BLaER1 treated with 17β-estradiol and CSF1 and Interleukin-3, amounts not matched to agents 10 nM and 100 nM (cell line): Measurements from ENCODE around the gene PAOX.

ENCODE experiments used
- H3K27ac ChIP-seq, 11 experiments: shearing (Covaris generic); formaldehyde crosslinking; 2 replicates each; pipeline ENCODE4 v1.8.1; 2022
- H3K27me3 ChIP-seq, 11 experiments: shearing (Covaris generic); formaldehyde crosslinking; 2 replicates each; pipeline ENCODE4 v1.8.1; 2022
- H3K36me3 ChIP-seq, 11 experiments: shearing (Covaris generic); formaldehyde crosslinking; 2 replicates each; pipeline ENCODE4 v1.8.1; 2022
- H3K4me1 ChIP-seq, 10 experiments: shearing (Covaris generic); formaldehyde crosslinking; 2 replicates each; pipeline ENCODE4 v1.8.1; 2022
- H3K4me2 ChIP-seq, 11 experiments: shearing (Covaris generic); formaldehyde crosslinking; 2 replicates each; pipeline ENCODE4 v1.8.1; 2022
- H3K4me3 ChIP-seq, 10 experiments: shearing (Covaris generic); formaldehyde crosslinking; 2 replicates each; pipeline ENCODE4 v1.8.1; 2022
- H3K9ac ChIP-seq, 11 experiments: shearing (Covaris generic); formaldehyde crosslinking; 2 replicates each; pipeline ENCODE4 v1.8.1; 2022
- H3K9me3 ChIP-seq, 11 experiments: shearing (Covaris generic); formaldehyde crosslinking; replicated peaks in 1 of 11; 2 replicates each; pipeline ENCODE4 v1.8.1; 2022
- H4K20me1 ChIP-seq, 11 experiments: shearing (Covaris generic); formaldehyde crosslinking; 2 replicates each; pipeline ENCODE4 v1.8.1; 2022
- Cebpa-rat ChIP-seq, 11 experiments: shearing (Covaris generic); IDR thresholded peaks; 2 replicates each; pipeline ENCODE4 v1.8.1; 2022

PAOX gene

DNA sequence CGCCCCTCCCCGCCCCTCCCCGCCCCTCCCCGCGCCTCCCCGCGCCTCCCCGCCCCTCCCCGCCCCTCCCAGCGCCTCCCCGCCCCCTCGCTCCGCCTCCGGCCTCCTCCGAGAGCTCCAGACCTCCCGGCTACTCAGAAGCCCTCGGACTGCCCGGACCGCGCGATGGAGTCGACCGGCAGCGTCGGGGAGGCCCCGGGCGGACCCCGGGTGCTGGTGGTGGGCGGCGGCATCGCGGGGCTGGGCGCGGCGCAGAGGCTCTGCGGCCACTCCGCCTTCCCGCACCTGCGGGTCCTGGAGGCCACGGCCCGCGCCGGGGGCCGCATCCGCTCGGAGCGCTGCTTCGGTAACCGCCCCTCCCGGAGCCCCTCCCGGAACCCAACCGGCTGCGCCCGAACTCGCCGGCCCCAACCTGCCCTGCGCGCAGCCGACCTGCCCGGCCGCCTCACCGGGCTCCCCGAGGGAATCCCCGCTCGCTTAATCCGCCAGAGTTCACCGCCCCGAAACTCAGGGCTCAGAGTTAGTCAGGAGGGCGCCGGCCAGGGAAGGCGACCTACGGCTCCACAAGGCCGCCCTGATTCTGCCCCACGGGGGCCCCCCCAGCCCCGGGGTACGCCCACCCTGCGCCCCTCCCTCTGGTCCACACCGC lies at the start of gene PAOX:
PAOX (plus strand) TSS at position 111 of the 649 bp plus-strand sequence; CDS start at position 166, 55 bp downstream.
- H3K27me3 ChIP-seq: peaks cover 0 to 7% (median 0%) of the 10 kb centered on the region in 11 experiments; a peak in 1 of 22 replicates

DNA sequence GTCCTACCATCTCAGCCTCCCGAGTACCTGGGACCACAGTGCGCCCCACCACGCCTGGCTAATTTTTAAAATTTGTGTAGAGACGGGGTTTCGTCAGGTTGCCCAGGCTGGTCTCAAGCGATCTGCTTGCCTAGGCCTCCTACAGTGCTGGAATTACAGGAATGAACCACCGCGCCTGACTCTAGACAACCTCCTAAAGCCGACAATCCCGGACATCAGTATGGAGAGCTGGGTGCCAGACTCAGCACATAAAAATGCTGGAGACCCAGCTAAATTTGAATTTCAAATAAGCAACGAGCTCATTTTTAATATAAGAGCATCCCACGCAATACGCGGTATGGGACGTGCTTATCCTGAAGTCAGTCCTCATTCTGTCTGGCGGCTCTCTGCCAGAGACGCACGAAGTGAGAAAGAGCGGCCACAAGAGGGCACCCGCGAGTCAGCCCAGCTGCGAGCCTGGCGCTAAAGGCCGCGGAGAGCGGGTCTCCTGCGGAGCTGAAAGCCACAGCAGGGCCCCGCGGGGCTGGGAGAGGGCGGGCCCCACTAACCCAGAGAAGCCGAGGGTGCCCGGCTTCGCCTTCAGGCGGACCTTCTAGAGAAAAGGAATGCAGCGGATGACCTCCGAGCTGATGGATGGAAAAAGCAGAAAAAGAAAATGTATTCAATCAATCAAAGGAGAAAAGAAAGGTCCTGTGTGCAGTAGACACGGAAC lies 49.4 kb upstream of the PAOX start:
- TF ChIP-seq Cebpa-rat (IDR thresholded peaks at IDR 0.05): no peak
- H3K4me3 ChIP-seq: peak overlapping the region in 4 of 10 experiments; percentile 15 to 37 (median 30); a peak in 5 of 20 replicates
- peaks cover 8 to 26% (median 23%) of the 10 kb centered on the region in 10 experiments; a peak in 15 of 20 replicates for H3K4me1 ChIP-seq
- no peaks in the 10 kb centered on the region for H3K36me3 ChIP-seq
- H3K4me2 ChIP-seq: peak overlapping the region; percentile 46 to 82 (median 72)
- H3K27ac ChIP-seq: no peak overlapping the region
- peaks cover 60 to 93% (median 78%) of the 10 kb centered on the region in 11 experiments for H3K27me3 ChIP-seq
- H3K9me3 ChIP-seq: peaks cover 3 to 4% (median 3%) of the 10 kb centered on the region in 11 experiments; a peak in 21 of 22 replicates
- peak overlapping the region in 7 of 11 experiments; percentile 0 to 50 (median 30); a peak in 7 of 22 replicates for H3K9ac ChIP-seq
- peaks cover 0 to 40% (median 10%) of the 10 kb centered on the region in 11 experiments; a peak in 11 of 22 replicates for H4K20me1 ChIP-seq

More for the DNA sequence above, at the start of gene PAOX:
- H3K4me1 ChIP-seq: peaks cover 35 to 74% (median 58%) of the 10 kb centered on the region in 10 experiments
- no peak for TF ChIP-seq Cebpa-rat (IDR thresholded peaks at IDR 0.05)
- H3K36me3 ChIP-seq: peaks cover 0 to 12% (median 0%) of the 10 kb centered on the region in 11 experiments; a peak in 1 of 22 replicates
- H3K9me3 ChIP-seq: no peaks in the 10 kb centered on the region
- peak within 1 kb of the TSS; percentile 95 to 100 (median 98) for H3K4me2 ChIP-seq
- H3K27ac ChIP-seq: peak within 1 kb of the TSS; percentile 40 to 64 (median 59); a peak in 19 of 22 replicates
- H3K9ac ChIP-seq: peak within 1 kb of the TSS; percentile 70 to 87 (median 79)
- H3K4me3 ChIP-seq: peak within 1 kb of the TSS; percentile 69 to 90 (median 80)
- peaks cover 0 to 9% (median 0%) of the 10 kb centered on the region in 11 experiments; a peak in 3 of 22 replicates for H4K20me1 ChIP-seq

DNA sequence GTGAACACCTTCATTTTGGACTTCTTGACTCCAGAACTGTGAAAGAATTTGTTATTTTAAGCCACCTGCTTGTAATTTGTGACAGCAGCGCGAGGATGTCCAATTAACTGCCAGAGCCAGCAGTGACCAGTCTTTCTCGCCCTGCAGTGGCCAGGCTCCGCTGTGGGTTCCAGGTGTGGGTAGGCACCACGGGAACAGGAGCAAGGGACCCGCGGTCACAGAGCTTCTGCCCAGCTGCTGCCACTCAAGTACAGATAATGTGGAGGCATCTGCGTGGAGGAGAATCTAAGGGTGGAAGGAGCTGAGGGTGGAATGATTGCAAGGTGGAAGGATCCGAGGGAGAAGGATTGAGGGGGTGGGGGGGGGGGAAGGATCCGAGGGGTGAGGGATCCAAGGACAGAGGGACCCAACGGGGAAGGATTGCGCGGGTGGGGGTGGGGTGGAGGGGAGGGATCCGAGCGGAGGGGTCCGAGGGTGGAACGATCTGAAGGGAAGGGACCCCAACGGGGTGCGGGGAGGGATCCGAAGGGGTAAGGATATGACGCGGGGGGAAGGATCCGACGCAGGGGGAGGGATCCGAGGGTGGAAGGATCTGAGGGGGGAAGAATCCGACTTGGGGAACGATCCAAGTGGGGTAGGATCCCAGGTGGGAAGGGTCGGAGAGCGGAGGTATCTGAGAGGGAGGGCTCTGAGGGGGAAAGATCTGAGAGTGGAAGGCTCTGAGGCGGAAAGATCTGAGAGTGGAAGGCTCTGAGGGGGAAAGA lies 45.9 kb upstream of the PAOX start:
- Histone ChIP-seq H3K9ac (no peak overlapping the region), H3K4me3 (no peak overlapping the region), H3K4me2 (no peak overlapping the region), H3K36me3 (no peaks in the 10 kb centered on the region), H4K20me1 (peaks cover 0 to 11% (median 0%) of the 10 kb centered on the region in 11 experiments; a peak in 8 of 22 replicates), H3K27ac (no peak overlapping the region), H3K27me3 (peaks cover 60 to 93% (median 78%) of the 10 kb centered on the region in 11 experiments), H3K9me3 (peaks cover 13 to 38% (median 36%) of the 10 kb centered on the region in 11 experiments; a peak in 21 of 22 replicates), H3K4me1 (peaks cover 10 to 31% (median 23%) of the 10 kb centered on the region in 10 experiments; a peak in 17 of 20 replicates)
- no peak for TF ChIP-seq Cebpa-rat (IDR thresholded peaks at IDR 0.05)

DNA sequence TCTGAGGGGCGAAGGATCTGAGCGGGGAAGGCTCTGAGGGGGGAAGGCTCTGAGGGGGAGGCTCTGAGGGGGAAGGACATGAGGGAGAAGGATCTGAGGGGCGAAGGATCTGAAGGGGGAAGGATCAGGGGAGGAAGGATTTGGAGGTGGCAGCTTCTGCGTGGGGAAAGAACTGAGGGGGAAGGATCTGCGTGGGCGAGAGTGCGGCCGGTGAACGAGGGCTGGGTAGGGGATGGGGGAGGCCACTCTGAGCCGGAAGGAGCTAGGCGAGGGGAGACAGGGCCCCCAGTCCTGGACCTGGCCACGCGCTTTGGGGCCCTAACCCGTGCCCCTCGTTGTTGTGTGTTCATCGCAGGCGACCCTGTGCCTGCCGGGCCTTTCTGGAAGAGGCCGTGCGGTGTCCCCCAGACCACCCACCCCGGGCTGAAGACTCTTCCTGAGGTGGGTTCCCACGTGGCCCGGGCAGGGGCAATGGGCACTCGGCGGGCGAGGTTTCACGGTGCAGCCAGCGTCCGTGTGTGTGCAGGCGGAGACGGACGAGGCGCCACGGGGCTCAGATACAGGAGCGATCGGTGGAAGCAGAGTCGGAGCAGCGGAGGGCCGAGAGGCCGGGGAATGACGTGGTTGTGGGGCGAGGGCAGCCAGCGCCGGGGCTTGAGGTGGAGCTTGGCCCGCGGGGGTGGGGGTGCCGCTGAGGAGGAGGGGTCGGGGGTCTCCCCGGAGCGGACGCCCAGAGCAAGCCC lies 44.4 kb upstream of the PAOX start:
- Histone ChIP-seq H3K27me3 (peaks cover 46 to 80% (median 66%) of the 10 kb centered on the region in 11 experiments), H3K27ac (no peak overlapping the region), H3K36me3 (no peaks in the 10 kb centered on the region), H4K20me1 (peaks cover 0 to 4% (median 0%) of the 10 kb centered on the region in 11 experiments; a peak in 2 of 22 replicates), H3K4me1 (peaks cover 10 to 28% (median 22%) of the 10 kb centered on the region in 10 experiments; a peak in 17 of 20 replicates), H3K9me3 (peaks cover 13 to 54% (median 50%) of the 10 kb centered on the region in 11 experiments; a peak in 21 of 22 replicates), H3K4me2 (no peak overlapping the region), H3K9ac (no peak overlapping the region), H3K4me3 (peak overlapping the region in 1 of 10 experiments; percentile 24; a peak in 2 of 20 replicates)
- no peak for TF ChIP-seq Cebpa-rat (IDR thresholded peaks at IDR 0.05)

DNA sequence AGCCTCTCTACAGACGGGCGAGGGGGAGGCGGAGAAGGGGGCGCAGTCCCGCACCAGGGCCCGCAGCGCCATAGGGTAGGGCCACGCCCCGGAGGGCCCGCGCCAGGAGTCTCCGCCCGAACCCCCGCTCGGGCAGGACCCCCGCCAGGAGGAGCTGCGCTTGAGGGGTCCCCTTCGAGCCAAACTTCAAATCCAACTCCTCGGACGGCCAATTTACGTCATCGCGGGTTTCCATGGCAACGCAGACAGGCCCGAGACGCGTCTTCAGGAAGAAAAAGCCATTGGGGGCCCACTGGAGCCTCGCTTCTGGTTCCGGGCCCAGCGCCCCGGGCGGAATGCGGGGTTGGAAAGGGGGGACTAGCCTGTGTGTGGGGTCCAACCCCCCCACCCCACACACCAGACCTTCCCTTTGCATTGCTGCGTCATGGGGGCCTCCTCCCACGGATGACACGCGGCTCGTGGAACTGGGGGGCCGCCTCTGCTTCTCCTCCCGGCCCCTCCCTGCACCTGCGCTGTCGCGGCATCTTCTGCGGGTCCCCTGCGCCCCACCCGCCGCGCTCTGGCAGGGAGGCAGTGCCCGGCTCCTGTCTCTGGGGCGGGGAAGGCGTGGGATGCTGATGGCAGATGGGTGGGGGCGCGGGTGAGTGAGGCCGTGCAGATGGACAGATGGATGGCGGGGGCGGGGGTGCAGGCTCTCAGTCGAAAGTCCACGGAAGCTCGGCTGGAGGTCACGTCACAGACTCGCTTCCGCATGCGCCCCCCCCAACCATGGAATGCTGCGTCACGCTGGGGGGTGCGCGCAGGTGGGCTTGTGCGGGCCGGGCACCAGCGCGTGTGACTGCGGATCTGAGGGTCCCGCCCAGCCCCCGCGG lies 43.6 kb upstream of the PAOX start:
- Histone ChIP-seq H3K27ac (no peak overlapping the region), H3K36me3 (no peaks in the 10 kb centered on the region), H3K4me1 (peaks cover 10 to 24% (median 20%) of the 10 kb centered on the region in 10 experiments; a peak in 16 of 20 replicates), H3K27me3 (peaks cover 46 to 75% (median 65%) of the 10 kb centered on the region in 11 experiments), H3K4me2 (peak overlapping the region in 6 of 11 experiments; percentile 12 to 60 (median 20); a peak in 7 of 22 replicates), H3K9me3 (peaks cover 13 to 59% (median 51%) of the 10 kb centered on the region in 11 experiments; a peak in 21 of 22 replicates), H3K4me3 (peak overlapping the region in 1 of 10 experiments; percentile 24; a peak in 2 of 20 replicates), H4K20me1 (peaks cover 0 to 4% (median 0%) of the 10 kb centered on the region in 11 experiments; a peak in 2 of 22 replicates), H3K9ac (no peak overlapping the region)
- TF ChIP-seq Cebpa-rat (IDR thresholded peaks at IDR 0.05): no peak

DNA sequence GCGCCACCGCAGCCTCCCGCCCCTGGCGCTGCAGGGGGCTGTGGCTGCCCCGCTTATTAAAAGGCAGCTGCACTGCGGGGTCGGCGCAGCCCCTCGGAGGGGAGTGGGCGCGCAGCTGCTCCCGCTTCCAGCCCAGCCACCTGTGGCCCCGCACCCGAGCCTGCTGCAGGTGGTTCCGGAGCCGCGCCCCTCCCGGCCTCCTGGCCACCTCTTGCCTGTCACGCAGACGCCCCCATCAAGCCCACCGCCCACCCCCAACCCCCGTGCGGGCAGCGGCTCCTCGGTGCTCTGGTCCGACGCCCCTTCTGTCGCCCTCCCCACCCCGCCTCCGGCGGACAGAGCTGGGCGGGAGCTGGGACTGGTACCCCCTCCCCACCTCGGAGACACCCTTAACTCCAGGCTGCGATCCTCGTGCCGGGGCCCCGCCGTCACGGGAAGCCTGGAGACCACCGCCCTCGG lies 42.9 kb upstream of the PAOX start:
- peaks cover 0 to 4% (median 0%) of the 10 kb centered on the region in 11 experiments; a peak in 2 of 22 replicates for H4K20me1 ChIP-seq
- peak overlapping the region in 1 of 10 experiments; percentile 24; a peak in 1 of 20 replicates for H3K4me3 ChIP-seq
- H3K9me3 ChIP-seq: peaks cover 13 to 59% (median 51%) of the 10 kb centered on the region in 11 experiments; a peak in 21 of 22 replicates
- peaks cover 46 to 72% (median 65%) of the 10 kb centered on the region in 11 experiments for H3K27me3 ChIP-seq
- no peak overlapping the region for H3K9ac ChIP-seq
- no peak for TF ChIP-seq Cebpa-rat (IDR thresholded peaks at IDR 0.05)
- H3K4me1 ChIP-seq: peaks cover 10 to 24% (median 20%) of the 10 kb centered on the region in 10 experiments; a peak in 16 of 20 replicates
- no peaks in the 10 kb centered on the region for H3K36me3 ChIP-seq
- H3K4me2 ChIP-seq: peak overlapping the region in 10 of 11 experiments; percentile 19 to 62 (median 56); a peak in 18 of 22 replicates
- no peak overlapping the region; a peak in 1 of 22 replicates for H3K27ac ChIP-seq
